HL-60/S4 treated with phorbol 12-myristate 13-acetate at 8.2 ng/mL for 4 days and 3 days (cell line): Measurements from ENCODE around the gene MT1F.
"Not testable (repeated sequence)": the region's sequence is repeated elsewhere in the genome, so short reads cannot be mapped to it uniquely, and the experiment has no call there.

Experiments used
- in situ Hi-C: fragments of 300-500 bp; cut with MboI; formaldehyde crosslinking; loops from 2 replicates; pipeline ENCODE4 v1.15.0; 2022; ENCODE audit warnings: low sequenced_read_pairs

Gene MT1F

GRCh38 chr16:56670620-56670934 lies 12.8 kb downstream of the MT1F start:
- in situ Hi-C loops: no loop called here

GRCh38 chr16:56671691-56672090 lies 13.9 kb downstream of the MT1F start:
- in situ Hi-C loops: not testable (repeated sequence)

GRCh38 chr16:56672171-56672570 lies 14.4 kb downstream of the MT1F start:
- in situ Hi-C loops: not testable (repeated sequence)

GRCh38 chr16:56672761-56673536 lies 15.2 kb downstream of the MT1F start:
- in situ Hi-C loops: no loop called here

GRCh38 chr16:56673921-56674320 lies 16.2 kb downstream of the MT1F start:
- in situ Hi-C loops: no loop called here

GRCh38 chr16:56674570-56674969 lies 16.8 kb downstream of the MT1F start:
- in situ Hi-C loops: not testable (repeated sequence)

GRCh38 chr16:56675685-56676210 lies 18.0 kb downstream of the MT1F start:
- in situ Hi-C loops: no loop called here

- in situ Hi-C loops: no loop called here
Observed at GRCh38 chr16:56677474-56677873, 19.7 kb downstream of the MT1F start.

GRCh38 chr16:56679078-56679730 lies 21.4 kb downstream of the MT1F start:
- in situ Hi-C loops: no loop called here

GRCh38 chr16:56679818-56680217 lies 22.1 kb downstream of the MT1F start:
- in situ Hi-C loops: no loop called here

- in situ Hi-C loops: no loop called here
Observed at GRCh38 chr16:56681939-56682702, 24.4 kb downstream of the MT1F start, which contains the start of gene MT1X. Gene MT1X, plus strand, starts transcription at chr16:56682470. Its CDS starts 71 bp downstream, at chr16:56682541.

- in situ Hi-C loops: no loop called here
Observed at GRCh38 chr16:56682703-56683397, 25.1 kb downstream of the MT1F start.

- in situ Hi-C loops: no loop called here
Observed at GRCh38 chr16:56683424-56684172, 25.8 kb downstream of the MT1F start.

GRCh38 chr16:56684256-56684925 lies 26.6 kb downstream of the MT1F start:
- in situ Hi-C loops: no loop called here

- in situ Hi-C loops: no loop called here
Observed at GRCh38 chr16:56684926-56685590, 27.3 kb downstream of the MT1F start.

GRCh38 chr16:56686758-56687157 lies 29.0 kb downstream of the MT1F start:
- in situ Hi-C loops: no loop called here

- in situ Hi-C loops: no loop called here
Observed at GRCh38 chr16:56688762-56689161, 31.0 kb downstream of the MT1F start.

GRCh38 chr16:56689171-56689570 lies 31.4 kb downstream of the MT1F start:
- in situ Hi-C loops: no loop called here
